HG03139 (cell line): ENCODE data around the gene HOXA13.

Source experiments
- ATAC-seq: cut with Tn5 transposase; IDR thresholded peaks from one replicate; pipeline ENCODE4 v1.9.1; 2021; ENCODE audit not compliant: unreplicated experiment

The HOXA13 gene

DNA sequence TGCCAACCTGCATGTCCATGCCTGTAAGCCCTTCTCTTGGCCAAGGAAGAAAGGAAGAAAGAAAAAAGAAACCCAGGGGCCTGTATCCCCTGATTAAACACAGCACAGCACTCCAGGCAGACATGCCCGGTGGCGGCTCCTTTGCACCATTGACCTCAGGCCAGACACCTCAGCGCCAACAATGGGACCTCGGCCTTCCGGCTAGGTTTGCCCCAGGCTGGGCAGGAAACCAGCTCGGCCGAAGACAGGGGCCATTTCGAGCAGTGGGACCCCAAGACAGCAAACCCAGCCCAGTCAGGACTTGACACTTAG is 28.6 kb downstream of the HOXA13 start:
- no peak for ATAC-seq

DNA sequence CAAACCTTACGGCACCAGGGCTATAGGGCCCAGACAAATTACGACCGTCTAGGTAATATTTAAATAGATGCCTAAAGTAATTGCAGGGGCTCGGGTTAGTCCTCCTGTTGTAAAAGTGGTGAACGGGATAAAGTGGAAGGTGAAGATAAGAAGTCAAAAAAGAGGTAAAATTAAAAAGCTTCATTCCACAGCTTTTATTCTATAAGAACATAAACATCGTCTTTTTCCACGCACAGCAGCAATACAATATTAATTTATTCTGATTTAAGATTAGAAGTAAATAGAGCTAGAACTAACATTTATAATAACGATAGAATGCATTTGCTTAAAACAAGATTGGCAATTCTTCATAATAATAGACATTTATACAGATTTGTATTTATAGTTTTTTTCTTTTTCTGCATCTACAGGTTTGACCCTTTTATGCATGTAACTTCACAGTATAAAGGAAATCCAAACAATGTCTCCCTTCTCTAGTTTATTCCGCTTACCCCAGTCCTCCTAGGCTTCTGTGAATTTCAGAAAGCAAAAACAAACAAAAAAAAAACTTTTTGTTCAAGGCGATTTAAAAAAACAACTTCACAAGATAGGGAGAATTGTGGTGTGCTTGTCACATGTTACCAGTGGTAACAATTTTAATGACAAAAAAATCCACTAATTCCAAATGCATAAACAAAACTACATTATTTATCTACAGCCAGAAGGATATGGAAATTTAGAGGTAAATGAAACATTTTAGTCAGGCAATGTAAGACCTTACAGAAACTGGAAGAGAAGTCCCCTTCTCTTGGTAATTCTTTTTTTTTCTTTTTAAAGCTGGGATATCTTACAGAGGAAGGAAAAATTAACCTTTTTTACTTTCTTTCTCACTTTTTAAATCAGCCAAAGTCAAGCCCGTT is 29.2 kb downstream of the HOXA13 start:
- no peak for ATAC-seq

DNA sequence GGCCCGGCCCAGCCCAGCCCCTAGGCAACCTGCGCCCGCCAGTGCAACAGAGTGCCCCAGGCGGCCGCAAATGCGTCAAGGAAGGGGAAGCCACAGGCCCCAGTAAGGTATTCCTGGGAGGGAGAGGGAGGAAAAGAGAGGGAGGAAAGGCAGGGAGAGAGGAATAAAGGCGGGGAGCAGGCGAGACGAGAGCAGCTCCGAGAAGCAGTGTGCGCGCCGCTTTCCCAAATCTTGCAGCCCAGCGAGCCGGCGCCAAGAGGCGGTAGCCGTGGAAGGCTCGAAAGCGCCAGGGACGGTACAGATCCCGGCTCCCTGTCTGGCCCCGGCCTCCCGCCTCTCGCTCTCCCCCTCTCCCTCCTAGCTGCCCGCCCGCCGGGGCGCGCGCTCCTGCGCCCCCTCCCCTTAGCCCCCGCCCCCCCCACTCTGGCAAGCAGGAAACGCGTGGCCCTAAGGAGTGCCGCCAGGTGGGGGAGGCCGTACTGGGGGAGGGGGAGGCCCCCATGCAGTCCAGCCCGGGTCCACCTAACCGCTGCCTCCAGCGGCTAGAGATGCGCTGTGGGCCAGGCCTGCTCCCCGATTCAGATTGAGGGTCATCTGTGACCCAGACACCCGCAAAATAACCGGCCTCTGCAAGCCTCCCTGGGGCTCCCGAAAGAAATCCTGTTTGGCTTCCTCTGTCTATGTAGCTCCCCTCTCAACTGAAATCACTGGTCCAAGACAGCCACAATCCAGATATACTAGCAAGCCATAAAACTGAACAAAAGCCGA is 30.0 kb downstream of the HOXA13 start:
- ATAC-seq: no peak

DNA sequence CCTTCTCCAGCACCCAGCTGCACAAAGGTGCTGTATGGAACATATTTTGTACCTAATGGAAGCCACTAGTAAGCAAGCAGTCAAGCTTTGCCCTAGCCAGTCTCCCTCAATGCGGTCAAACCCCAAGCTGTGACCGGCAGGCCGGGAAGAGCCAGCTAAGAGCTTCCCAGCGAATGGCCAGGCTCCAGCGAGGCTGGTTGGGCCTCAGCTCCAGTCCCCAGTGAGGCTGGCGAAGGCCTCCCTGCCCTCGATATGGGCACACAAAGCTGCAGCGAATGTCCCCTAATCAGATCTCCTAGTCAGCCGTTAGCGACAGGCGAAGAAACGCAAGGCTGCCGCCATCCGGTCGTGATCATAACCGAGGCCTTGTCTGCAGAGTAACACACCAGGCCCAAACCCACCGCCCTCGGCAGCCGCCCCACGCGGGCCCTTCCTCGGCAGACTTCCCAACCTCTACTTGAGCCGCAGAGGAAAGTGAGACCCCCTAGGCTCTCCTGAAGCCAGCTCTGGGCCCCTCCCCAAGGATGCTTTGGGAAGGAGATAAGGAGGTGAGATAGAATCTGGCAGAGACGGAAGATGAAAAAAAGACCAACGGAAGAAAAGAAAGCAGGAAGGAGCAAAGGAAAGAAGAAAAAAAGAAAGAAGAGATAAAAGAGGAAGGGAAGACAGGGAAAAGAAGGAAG is 31.5 kb downstream of the HOXA13 start:
- ATAC-seq: no peak

DNA sequence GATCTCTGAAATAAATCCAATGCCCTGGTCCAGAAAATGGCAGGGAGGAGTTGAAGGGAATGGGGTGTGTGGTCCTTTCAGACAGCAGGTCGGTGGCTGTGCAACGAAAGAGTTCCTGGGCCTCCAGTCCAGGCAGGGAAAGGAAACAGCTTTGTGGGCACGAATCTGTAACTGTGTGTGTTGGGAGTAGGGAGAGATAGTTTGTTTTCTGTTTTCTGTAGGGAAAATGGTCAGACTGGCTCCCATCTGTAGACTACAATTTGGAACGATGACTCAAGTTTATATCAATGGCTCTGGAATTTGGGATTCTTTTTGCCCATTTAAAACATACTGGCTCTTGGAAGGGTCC is 32.0 kb downstream of the HOXA13 start:
- ATAC-seq: no peak

DNA sequence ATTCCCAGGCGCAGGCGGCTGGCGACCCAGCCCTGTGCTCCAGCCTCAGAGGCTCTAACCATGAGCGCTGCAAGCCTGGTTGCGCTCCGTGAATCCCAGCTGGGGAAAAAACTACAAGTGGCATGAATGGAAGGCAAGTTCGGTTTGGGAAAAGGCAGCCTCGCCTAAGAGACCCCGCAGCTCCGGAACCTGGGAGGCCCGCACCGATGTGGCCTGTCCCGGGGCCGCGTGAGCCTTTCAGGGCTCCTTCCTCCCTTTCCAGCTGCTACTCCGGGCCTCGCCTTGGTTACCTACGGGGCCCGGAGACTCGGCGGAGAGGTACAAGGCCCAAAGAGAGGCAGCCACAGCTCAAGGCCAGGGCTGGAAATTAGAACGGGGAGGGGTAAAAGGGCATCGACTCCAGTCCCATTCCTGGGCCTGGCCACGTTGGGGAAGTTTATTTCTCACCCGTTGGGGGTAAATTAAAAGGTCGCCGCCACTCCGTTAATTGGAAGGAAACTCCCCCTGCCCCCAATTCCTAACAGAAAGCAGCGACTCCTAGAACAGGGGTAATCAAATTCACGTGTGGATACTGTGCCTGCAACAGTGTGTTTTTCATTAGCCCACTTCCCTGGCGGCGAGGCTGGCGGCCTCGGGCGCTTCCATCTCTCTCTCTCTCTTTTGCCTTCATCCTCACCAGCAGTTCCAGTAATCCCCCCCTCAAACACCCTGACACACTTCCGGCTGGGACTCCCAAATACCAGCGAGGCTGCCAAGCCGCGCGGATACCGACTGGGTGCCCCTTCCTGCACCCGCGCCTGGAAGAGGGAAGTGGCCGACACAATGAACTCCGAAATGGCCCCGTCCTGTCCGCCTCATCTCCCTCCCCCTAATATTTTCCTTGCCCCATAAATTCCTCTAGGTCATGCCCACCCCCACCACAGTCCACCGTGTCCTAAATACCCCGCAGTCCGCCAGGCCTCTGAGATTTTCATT is 33.1 kb downstream of the HOXA13 start:
- ATAC-seq: no peak

DNA sequence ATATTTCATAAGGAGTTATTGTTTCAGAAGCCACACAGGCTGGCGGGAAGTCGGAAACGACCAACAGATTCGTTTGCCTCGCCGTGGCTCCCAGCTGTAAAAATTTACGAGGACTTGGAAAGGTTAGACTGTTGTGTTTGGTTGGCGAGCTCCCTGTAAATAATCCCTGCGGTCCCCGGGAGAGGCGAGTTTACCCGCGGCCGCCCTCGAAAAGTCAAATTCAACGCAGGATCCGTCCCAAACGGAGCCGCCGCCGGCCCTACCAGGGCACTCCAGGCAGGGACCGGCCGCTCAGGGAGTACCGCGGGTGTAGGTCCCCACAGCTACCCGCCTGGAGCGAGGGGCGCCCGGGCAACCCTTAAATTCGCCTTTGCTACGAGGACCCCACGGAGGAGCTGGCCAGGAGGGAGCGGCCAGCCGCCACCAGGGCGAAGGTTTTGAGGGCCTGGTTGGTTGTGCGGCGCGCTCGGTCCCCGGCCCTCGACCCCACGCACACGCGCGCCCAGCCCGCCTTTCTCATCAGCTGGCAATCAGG is 33.8 kb downstream of the HOXA13 start:
- no peak for ATAC-seq

DNA sequence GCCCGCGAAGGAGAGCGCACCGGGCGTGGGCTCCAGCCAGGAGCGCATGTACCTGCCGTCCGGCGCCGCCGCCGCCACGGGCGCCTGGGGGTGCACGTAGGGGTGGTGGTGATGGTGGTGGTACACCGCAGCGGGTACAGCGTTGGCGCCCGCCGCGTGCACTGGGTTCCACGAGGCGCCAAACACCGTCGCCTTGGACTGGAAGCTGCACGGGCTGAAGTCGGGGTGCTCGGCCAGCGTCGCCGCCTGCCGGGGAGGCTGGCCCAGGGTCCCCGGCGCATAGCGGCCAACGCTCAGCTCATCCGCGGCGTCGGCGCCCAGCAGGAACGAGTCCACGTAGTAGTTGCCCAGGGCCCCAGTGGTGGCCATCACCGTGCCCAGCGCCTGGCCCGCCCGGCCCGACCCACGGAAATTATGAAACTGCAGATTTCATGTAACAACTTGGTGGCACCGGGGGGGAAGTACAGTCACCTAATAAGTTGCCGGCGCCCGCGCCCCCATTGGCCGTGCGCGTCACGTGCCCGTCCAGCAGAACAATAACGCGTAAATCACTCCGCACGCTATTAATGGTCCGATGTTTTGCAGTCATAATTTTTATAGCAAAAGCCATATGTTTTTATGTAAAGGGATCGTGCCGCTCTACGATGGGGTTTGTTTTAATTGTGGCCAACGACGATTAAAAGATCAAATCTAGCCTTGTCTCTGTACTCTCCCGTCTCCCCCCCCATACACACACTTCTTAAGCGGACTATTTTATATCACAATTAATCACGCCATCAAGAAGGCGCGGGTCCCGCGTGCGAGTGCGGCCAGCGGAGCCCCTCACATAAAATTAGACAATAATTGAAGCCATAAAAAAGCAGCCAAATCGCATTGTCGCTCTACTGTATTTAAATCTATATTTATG is 34.5 kb downstream of the HOXA13 start, which contains the start of gene HOXA9:
Gene HOXA9 (minus strand): TSS at position 449 of the 907 bp plus-strand sequence. CDS start 80 bp downstream, at position 369.
- no peak for ATAC-seq

DNA sequence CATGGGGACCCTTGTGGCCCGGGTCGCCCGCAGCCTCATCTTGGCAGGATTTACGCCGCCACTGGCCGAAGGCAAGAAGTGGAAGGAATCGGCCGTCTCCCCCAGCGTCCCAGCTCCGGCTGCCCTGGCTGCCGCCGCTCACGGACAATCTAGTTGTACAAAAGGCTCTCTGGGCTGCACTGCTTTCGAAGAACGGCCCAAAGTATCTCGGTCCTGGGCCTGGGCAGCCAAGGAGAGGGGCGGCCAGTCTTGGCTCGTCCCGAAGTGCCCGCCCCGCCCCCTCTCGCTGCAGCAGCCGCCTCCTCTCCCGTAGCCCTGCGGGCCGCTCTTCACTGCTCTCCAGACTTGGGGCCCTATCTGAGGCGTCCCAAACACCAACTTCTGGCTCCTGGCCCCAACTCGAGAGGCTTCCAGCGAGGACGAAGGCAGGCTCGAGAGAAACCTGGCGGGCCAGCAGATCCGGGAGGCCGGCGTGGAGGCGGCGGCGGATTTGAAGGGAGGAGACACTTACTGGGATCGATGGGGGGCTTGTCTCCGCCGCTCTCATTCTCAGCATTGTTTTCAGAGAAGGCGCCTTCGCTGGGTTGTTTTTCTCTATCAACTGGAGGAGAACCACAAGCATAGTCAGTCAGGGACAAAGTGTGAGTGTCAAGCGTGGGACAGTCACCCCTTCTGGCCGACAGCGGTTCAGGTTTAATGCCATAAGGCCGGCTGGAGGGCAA is 35.4 kb downstream of the HOXA13 start:
- ATAC-seq: no peak

DNA sequence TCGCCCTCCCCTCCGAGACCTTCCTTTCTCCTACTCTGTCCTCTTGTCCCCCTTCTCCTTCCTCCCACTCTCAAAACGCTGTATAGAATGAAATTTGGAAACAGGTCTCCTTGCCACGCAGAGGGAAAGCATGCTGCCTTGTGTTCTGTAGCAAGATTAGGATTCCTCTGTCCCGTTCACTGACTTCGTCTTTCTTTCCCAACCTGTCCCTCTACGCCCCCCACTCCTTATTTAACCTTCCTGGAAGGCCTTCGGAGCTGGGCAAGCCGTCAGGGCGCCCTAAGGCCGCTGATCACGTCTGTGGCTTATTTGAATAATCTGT is 35.9 kb downstream of the HOXA13 start:
- no peak for ATAC-seq

DNA sequence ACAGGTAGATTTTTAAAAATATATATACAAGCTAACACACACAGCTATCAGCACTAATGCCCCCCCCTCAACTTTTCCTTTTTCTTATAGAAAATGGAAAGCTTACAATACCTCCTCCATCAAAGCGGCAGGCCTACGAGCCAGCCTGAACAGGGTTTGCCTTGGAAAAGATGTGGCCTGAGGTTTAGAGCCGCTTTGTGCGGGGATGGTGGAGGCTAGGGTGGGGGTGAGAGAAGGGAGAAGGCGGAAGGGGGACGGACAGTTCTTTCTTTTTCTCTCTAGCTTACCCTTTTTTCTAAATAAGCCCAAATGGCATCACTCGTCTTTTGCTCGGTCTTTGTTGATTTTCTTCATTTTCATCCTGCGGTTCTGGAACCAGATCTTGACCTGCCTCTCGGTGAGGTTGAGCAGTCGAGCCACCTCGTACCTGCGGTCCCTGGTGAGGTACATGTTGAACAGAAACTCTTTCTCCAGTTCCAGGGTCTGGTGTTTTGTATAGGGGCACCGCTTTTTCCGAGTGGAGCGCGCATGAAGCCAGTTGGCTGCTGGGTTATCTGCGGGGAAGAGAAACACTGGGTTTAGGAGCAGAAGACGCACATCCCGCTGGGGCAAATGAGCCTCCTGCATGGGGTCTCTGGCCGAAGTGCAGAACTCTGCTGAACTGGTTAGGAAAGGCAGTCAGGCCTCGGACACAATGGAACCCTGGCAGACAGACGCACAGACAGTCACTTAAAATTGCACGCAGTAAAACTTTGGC is 36.4 kb downstream of the HOXA13 start:
- ATAC-seq: no peak

DNA sequence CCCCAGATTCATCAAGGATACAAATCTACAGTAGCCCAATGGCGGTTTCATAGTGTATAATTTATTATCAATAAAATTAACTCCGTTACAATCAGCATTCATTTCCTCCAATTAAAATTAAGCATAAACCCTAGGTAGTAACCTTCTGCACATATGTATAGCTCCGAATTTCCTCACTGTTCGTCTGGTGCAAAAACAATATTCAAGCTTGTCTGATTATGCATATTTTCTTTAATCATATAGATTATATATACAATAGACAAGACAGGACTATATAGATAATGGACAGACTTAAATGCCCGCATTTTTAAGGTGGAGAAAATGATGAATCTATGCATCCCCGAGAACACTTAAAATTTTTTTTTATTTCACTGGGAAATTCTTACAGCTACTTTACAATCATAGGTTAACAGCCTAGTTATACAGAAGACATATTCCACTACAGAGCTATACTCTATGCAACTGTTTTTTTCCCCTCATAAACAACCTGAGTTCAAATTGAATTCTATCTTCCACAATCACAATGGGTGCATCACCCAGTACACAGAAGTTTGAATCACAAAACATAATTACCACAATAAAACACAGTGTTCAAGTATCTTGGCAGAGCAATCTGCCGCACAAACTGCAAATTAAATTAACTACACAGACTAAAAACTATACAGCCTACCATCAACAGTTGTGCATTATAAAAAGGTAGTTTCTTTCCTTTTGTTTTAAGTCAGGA is 37.2 kb downstream of the HOXA13 start:
- no peak for ATAC-seq

DNA sequence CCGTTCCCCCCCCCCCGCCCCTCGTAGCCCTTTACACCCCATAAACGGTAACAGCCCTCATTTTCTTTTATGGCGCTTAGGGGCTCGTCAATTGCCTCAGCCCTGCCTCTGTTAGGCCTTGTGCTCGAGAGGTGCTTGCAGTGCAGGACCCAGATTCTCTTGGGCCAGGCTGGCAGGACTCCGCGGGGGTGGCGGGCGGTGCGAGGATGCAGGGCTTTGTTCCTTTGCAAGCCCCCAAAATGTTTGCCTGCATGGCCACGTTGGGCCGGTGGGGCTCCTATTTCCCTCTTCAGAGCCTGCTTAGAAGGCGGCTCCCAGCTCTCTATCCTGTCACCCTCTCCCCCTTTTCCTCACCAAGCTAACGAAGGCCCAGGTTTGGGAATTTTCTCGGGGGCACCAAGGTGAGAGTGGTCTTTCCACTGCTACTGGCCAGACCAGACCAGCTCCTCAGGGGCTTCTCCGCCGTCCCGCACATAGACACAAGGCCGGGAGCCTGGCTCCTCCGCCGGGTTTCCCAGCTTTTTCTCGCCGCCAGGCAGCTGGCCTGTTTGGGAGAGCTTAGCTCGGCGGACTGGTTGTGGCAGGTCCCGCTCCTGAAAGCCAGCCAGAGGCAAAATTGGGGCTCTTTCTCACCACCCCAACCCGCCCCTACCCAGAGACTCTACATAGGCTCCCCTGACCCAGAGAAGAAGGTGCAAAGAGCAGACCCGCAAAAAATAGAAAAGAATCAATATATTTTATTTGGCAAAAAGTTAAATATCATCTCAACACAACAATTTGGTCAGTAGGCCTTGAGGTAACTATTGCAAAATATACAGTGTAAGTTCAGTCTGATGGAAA is 38.0 kb downstream of the HOXA13 start:
- ATAC-seq: no peak

DNA sequence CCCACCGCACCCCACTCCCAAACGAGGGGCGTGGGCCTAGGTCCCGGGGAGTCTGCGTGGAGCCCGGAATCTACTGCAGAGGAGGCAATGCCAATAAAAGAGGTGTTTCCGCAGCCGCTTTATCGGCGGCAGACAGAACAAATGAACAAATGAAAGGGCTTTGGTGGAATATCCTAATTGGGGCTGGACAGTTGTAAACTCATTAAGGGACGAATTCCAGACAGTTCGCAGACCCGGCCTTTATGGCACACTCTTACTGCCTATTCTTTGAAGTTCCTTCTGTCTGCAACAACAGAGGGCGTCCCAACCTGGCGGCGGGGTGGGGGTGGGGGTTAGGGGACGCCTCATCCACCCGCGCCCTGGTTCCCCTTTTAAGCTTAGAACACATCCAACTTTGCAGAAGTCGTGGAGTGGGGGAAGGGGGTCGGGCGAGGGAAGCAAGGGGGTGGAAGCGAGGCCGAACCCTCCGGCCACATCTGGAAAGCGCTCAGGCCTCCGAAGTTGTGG is 38.6 kb downstream of the HOXA13 start:
- no peak for ATAC-seq

DNA sequence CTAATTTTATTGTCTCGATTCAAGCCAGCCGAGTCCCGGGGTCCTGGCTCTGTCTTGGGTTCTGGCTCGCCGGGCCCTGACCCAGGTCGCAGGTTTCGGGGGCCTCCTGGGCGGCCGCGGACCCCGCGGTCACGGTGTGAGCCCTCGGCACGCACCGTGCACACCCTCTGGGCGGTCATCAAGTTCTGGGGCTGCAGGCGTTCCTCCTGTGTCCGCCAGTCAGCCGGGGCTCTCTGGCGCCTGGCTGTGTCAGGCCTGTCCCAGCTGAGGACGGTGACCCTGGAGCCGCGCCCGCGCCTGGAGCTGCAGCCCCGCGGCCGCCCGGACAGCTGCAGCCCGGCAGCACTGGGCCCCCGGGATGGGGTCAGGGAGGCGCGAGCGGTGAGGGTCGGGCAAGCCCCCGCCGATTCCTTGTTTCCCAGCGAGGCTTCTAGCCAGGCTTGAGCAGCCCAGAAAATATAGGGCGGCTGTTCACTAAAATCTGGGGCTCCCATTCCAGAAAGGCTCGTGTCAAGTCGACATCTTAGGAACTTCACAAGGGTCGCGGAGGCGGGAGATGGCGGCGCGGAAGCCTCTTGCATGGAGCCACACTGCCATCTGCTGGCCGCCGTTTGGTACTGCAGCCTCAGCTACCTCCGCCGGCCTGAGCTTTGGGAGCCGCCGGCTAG is 39.2 kb downstream of the HOXA13 start:
- ATAC-seq: no peak

DNA sequence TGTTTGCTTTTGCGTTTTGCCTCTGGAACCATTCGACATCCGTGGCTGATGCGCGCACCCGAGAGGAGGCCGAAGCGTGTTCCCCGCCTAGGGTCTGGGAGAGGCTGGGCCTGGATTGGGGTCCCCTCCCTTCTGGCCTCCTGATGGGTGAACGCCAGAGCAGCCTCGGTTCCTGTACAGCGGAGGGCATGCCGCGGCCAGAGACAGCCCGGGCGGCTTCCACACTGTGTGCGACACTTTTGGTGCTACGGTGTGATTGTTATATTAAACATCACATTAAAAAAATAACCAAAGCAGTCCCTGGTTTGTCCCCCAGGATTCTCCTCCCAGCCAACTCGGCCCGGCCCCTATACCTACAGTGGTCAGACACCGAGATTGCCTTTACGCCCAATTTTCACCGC is 39.7 kb downstream of the HOXA13 start:
- no peak for ATAC-seq
